Panc1 (cell line): ENCODE measurements around the gene DUSP8. TPM values are rescaled to one million over a fixed set of nuclear protein-coding genes. Genes with fewer than 3 reads are reported as not detected.

ENCODE experiments used
- ATAC-seq: fragments of 200-7000 bp; cut with Tn5 transposase; 2 replicates; pipeline ENCODE4 v1.9.1; 2020; ENCODE audit warnings: mild to moderate bottlenecking, moderate library complexity
- BruUV-seq: library from RNA; stranded (reverse); fragments of 400-500 nt; replicated peaks from 2 replicates; lab custom pipeline; 2021; lab: Mats Ljungman, UMichigan
- CTCF ChIA-PET: fragments of 300-600 bp; sonication (Branson Sonifier 250); formaldehyde crosslinking; loops from one replicate; lab custom pipeline; 2022; ENCODE audit warnings: antibody characterized with exemption; lab: Charles Lee
- POLR2A ChIA-PET: fragments of 300-600 bp; sonication (Branson Sonifier 250); formaldehyde crosslinking; loops from one replicate; lab custom pipeline; 2022; ENCODE audit warnings: antibody characterized with exemption; lab: Charles Lee
- DNase-seq: peaks from one replicate; pipeline ENCODE4 v3.0.0-alpha.2; 2010; ENCODE audit warnings: low read depth, low spot score
- H3K27ac ChIP-seq: 2 replicates; pipeline ENCODE4 v1.5.1; 2011; ENCODE audit warnings: mild to moderate bottlenecking, low read length, inconsistent platforms
- H3K27me3 ChIP-seq: fragments of 200-500 bp; sonication (Bioruptor generic); 2 replicates; pipeline ENCODE4 v1.6.0; 2014; ENCODE audit warnings: low read length, inconsistent platforms; ENCODE audit not compliant: control insufficient read depth, insufficient read depth
- H3K36me3 ChIP-seq: fragments of 200-500 bp; sonication (Bioruptor generic); 2 replicates; pipeline ENCODE4 v1.5.1; 2014; ENCODE audit warnings: inconsistent platforms, mild to moderate bottlenecking, low read length, moderate library complexity; ENCODE audit not compliant: control insufficient read depth, insufficient read depth
- H3K4me1 ChIP-seq: 2 replicates; pipeline ENCODE4 v1.5.1; 2011; ENCODE audit warnings: inconsistent platforms, mild to moderate bottlenecking, low read length, moderate library complexity; ENCODE audit not compliant: control insufficient read depth, insufficient read depth
- H3K4me3 ChIP-seq, 2 experiments: 2 replicates each; pipeline ENCODE4 v1.5.1; 2011 to 2012; ENCODE audit warnings: low read depth in 2 of 2, low read length in 2 of 2, mild to moderate bottlenecking in 2 of 2, inconsistent platforms in 1 of 2, moderate library complexity in 1 of 2
- H3K9me3 ChIP-seq: fragments of 200-500 bp; sonication (Bioruptor generic); 2 replicates; pipeline ENCODE4 v1.5.1; 2014; ENCODE audit warnings: low read depth, mild to moderate bottlenecking, inconsistent platforms, low read length, moderate library complexity; ENCODE audit not compliant: control insufficient read depth, insufficient read depth
- CTCF ChIP-seq: fragments of 450-650 bp; IDR thresholded peaks from 2 replicates; pipeline ENCODE4 v1.5.1; 2017; ENCODE audit warnings: mild to moderate bottlenecking
- POLR2AphosphoS5 ChIP-seq: IDR thresholded peaks from 2 replicates; pipeline ENCODE4 v1.6.1; 2012; ENCODE audit warnings: mild to moderate bottlenecking, low read depth, low read length, moderate library complexity
- SIN3A ChIP-seq: IDR thresholded peaks from 2 replicates; pipeline ENCODE4 v1.6.1; 2012; ENCODE audit warnings: low read depth, mild to moderate bottlenecking, low read length, moderate library complexity, borderline replicate concordance; ENCODE audit not compliant: insufficient read depth
- in situ Hi-C: cut with HindIII; loops from 2 replicates; pipeline ENCODE4 v1.10.0; 2016; ENCODE audit warnings: low sequenced_read_pairs, low pct_unique_long_range_greater_than_20kb
- intact Hi-C: fragments of 100-400 bp; cut with micrococcal nuclease; formaldehyde crosslinking; loops from one replicate; pipeline ENCODE4 v1.10.0; 2022; ENCODE audit not compliant: unreplicated experiment
- total RNA-seq: library from RNA; stranded (reverse); gene quantifications from one replicate; pipeline ENCODE4 v1.2.1, GENCODE V29; 2021; ENCODE audit not compliant: unreplicated experiment
- TF ChIP-seq, protein P1 (sequence below), 2 experiments: IDR thresholded peaks; 2 replicates each; pipeline ENCODE4 v1.6.1; 2011 to 2012; ENCODE audit warnings: low read depth in 2 of 2, control low read depth in 1 of 2, low read length in 1 of 2, mild to moderate bottlenecking in 1 of 2, moderate library complexity in 1 of 2; ENCODE audit not compliant: insufficient read depth in 1 of 2

DUSP8 gene
- total RNA-seq, 1 experiment from 2014 or later, result 5.5 TPM

DNA sequence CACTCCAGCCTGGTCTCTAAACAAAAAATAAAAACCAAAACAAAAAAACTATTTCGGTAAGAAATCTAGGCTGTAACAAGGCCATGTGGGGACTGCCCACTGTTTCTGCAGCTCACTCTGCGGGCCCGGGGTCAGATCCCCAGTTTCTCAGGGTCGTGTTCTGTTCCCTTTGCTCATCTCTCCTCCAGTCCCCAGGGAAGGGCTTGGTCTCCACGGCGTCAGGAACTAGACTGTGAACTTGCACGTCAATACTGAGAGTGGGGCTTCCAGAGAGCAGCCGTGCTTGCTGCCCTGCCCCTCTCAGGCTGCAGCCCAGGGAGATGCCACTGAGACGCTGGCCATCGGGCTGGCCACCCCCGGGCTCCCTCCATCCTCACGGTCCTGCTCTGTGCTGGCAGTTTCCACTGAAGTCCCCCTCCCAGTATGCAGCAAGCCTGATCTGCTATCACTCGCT is 51.8 kb downstream of the DUSP8 start:
- ATAC-seq (no peak), DNase-seq (no peak)
- no TSS peak for BruUV-seq
- TF ChIP-seq CTCF (no peak), SIN3A (no peak)
- intact Hi-C loops (no loop called here), in situ Hi-C loops (no loop called here)
- Histone ChIP-seq H3K9me3 (no peaks in the 10 kb centered on the region), H3K27ac (no peak overlapping the region), H3K27me3 (no peaks in the 10 kb centered on the region), H3K36me3 (no peaks in the 10 kb centered on the region), H3K4me3 (no peak overlapping the region), H3K4me1 (peaks cover 18% of the 10 kb centered on the region)
- POLR2A ChIA-PET, result no interaction called here
- CTCF ChIA-PET, result no interaction called here

DNA sequence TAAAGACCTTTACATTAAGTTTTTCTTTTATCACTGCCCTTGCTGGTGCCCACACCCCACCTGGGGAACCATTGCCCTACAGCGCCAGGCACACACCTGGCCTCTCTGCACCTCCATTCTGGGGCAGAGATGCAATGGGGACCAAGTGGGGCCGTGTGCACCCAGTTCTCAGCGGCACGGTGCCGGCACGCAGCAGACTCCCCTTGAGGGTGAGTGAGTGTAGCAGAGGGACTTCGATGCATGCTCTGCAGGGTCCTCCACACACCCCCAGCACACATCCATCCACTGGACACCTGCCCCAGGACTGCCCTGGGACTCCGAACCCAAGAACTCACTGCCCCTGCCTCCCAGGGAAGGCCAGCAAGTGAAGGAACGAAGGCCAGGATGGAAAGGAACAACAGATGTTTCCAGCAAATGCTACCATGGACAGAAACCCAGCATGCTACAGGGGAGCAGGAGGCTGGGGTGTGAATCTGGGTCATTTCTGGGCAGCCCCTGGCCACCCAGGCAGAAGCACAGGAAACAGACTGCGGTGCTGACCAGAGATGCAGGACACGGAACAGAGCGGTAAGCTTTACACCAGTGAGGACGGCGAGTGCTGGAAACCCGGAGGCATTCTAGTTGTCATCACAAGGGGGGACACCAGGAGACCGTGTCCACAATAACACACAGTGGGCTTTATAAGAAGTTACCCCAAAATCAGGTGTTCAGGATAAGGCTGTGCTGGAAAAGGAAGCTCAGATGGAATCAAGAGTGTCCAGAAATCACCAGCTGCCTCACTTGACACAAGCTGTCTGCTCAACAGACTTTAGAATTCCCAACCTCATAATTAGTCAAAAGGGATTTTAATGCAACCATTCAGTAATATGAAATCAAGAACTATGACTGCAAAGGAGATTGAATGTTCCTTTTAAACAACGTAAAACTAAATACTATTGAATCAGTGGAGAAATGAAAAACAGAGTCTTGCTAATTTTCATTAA is 52.8 kb downstream of the DUSP8 start:
- no TSS peak for BruUV-seq
- ChIA-PET POLR2A (no interaction called here), CTCF (interaction anchor here (0.6 kb wide), 1 partner anchor 331 kb away, joined by 4 read pairs; no protein-coding TSS in a partner anchor)
- Histone ChIP-seq H3K9me3 (no peaks in the 10 kb centered on the region), H3K4me1 (peaks cover 22% of the 10 kb centered on the region), H3K4me3 (no peak overlapping the region), H3K27me3 (no peaks in the 10 kb centered on the region), H3K36me3 (no peaks in the 10 kb centered on the region), H3K27ac (no peak overlapping the region)
- DNase-seq (no peak), ATAC-seq (no peak)
- intact Hi-C loops, result loop anchor here (10.0 kb wide), 2 partner anchors 215 to 315 kb away; partner anchors contain the start of gene TOLLIP
- in situ Hi-C loops, result no loop called here
- TF ChIP-seq, protein P1, sequence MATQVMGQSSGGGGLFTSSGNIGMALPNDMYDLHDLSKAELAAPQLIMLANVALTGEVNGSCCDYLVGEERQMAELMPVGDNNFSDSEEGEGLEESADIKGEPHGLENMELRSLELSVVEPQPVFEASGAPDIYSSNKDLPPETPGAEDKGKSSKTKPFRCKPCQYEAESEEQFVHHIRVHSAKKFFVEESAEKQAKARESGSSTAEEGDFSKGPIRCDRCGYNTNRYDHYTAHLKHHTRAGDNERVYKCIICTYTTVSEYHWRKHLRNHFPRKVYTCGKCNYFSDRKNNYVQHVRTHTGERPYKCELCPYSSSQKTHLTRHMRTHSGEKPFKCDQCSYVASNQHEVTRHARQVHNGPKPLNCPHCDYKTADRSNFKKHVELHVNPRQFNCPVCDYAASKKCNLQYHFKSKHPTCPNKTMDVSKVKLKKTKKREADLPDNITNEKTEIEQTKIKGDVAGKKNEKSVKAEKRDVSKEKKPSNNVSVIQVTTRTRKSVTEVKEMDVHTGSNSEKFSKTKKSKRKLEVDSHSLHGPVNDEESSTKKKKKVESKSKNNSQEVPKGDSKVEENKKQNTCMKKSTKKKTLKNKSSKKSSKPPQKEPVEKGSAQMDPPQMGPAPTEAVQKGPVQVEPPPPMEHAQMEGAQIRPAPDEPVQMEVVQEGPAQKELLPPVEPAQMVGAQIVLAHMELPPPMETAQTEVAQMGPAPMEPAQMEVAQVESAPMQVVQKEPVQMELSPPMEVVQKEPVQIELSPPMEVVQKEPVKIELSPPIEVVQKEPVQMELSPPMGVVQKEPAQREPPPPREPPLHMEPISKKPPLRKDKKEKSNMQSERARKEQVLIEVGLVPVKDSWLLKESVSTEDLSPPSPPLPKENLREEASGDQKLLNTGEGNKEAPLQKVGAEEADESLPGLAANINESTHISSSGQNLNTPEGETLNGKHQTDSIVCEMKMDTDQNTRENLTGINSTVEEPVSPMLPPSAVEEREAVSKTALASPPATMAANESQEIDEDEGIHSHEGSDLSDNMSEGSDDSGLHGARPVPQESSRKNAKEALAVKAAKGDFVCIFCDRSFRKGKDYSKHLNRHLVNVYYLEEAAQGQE (IDR thresholded peaks at IDR 0.05; ENCODE audit: insufficient read depth in 1 of 2, low read depth in 2 of 2, low read length in 1 of 2), result peak in 1 of 2 experiments; percentile 69; a peak in 1 of 4 replicates
- no peak for TF ChIP-seq POLR2AphosphoS5

DNA sequence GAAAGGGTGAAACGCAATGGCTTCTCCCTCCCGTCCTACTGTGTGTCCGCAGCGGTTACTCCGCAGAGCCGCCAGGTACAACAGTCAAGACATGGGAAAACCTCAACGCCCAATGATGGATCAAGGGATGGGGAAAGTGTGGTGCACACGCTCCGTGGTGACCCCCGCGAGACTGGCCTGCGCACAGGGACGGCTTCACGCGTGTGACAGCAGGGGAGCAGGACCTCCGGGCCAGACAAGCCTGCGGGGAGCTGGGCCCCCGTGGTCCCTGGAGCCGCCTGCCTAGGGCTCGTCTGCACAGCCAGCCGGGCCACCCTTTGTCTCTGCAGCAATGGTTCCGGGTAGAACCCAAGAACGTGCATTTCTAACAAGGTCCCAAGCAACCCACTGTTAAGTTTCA is 53.8 kb downstream of the DUSP8 start:
- DNase-seq, result no peak
- Histone ChIP-seq H3K4me1 (peaks cover 27% of the 10 kb centered on the region), H3K36me3 (no peaks in the 10 kb centered on the region), H3K27ac (no peak overlapping the region), H3K9me3 (no peaks in the 10 kb centered on the region), H3K4me3 (no peak overlapping the region), H3K27me3 (no peaks in the 10 kb centered on the region)
- CTCF ChIA-PET, result interaction anchor here (0.5 to 0.6 kb wide), 2 partner anchors 32 to 332 kb away, joined by 3 to 4 read pairs; no protein-coding TSS in a partner anchor
- BruUV-seq, result no TSS peak
- POLR2A ChIA-PET, result no interaction called here
- intact Hi-C loops (loop anchor here (10.0 kb wide), 2 partner anchors 214 to 314 kb away; partner anchors contain the start of gene TOLLIP), in situ Hi-C loops (no loop called here)
- TF ChIP-seq POLR2AphosphoS5, result no peak
- TF ChIP-seq, protein P1 (IDR thresholded peaks at IDR 0.05; ENCODE audit: insufficient read depth in 1 of 2, low read depth in 2 of 2, low read length in 1 of 2), result no peak
- no peak for TF ChIP-seq CTCF
- TF ChIP-seq SIN3A, result no peak
- no peak for ATAC-seq
